ENCODE data around the gene CNTN5. TPM values are rescaled to one million over a fixed set of nuclear protein-coding genes. Genes with fewer than 3 reads are reported as not detected.

Gene CNTN5
- total RNA-seq, 1 donor from 2014 or later, result not detected

DNA sequence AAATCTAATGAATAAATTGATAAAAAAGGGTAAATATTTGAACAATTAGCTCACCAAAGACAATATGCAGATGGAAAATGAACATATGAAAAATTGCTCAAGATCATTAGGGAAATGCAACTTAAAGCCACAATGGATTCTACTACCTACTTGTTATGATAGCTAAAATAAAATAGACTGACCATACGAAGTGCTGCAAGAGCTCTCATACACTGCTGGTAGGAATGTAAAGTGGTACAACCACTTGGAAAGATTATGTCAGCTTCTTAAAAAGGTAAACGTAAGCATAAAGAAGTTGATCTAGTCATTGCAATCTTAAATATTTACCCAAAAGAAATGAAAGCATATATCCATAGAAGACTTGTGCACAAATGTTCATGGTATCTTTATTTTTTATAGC lies 1162.2 kb downstream of the CNTN5 start:
- Mint-ChIP-seq H3K4me3 (ENCODE audit: unreplicated experiment) (no peak overlapping the region), H3K36me3 (ENCODE audit: low read depth) (no peaks in the 10 kb centered on the region), H3K4me1 (ENCODE audit: low read depth) (no peaks in the 10 kb centered on the region), H3K27me3 (ENCODE audit: low read depth) (peaks cover 4% of the 10 kb centered on the region), H3K9me3 (ENCODE audit: low read depth) (peaks cover 5% of the 10 kb centered on the region), H3K27ac (ENCODE audit: unreplicated experiment) (no peak overlapping the region)
- no peak for DNase-seq (ENCODE audit: low spot score)
- TF ChIP-seq, protein P1, sequence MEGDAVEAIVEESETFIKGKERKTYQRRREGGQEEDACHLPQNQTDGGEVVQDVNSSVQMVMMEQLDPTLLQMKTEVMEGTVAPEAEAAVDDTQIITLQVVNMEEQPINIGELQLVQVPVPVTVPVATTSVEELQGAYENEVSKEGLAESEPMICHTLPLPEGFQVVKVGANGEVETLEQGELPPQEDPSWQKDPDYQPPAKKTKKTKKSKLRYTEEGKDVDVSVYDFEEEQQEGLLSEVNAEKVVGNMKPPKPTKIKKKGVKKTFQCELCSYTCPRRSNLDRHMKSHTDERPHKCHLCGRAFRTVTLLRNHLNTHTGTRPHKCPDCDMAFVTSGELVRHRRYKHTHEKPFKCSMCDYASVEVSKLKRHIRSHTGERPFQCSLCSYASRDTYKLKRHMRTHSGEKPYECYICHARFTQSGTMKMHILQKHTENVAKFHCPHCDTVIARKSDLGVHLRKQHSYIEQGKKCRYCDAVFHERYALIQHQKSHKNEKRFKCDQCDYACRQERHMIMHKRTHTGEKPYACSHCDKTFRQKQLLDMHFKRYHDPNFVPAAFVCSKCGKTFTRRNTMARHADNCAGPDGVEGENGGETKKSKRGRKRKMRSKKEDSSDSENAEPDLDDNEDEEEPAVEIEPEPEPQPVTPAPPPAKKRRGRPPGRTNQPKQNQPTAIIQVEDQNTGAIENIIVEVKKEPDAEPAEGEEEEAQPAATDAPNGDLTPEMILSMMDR (IDR thresholded peaks at IDR 0.05), result no peak

DNA sequence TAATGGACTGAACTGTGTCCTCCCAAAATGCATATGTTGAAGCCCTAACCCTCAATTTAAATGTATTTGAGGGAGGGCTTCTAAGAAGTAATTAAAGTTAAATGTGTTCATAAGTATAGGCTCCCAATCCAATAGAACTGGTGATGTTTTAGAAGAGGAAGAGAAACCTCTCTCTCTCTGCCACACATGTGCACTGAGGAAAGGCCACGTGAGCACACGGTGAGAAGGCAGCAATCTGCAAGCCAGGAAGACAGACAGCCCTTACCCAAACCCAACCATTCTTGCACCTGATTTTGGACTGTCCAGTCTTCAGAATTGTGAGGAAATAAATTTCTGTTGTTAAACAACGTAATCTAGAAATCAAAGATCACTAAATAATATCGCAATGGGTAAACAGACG lies 1164.8 kb downstream of the CNTN5 start:
- H3K4me3 Mint-ChIP-seq (ENCODE audit: unreplicated experiment), result no peak overlapping the region
- no peak for DNase-seq (ENCODE audit: low spot score)
- no peaks in the 10 kb centered on the region for H3K36me3 Mint-ChIP-seq (ENCODE audit: low read depth)
- H3K27me3 Mint-ChIP-seq (ENCODE audit: low read depth), result peaks cover 4% of the 10 kb centered on the region
- H3K27ac Mint-ChIP-seq (ENCODE audit: unreplicated experiment), result no peak overlapping the region
- H3K4me1 Mint-ChIP-seq (ENCODE audit: low read depth), result no peaks in the 10 kb centered on the region
- peaks cover 5% of the 10 kb centered on the region for H3K9me3 Mint-ChIP-seq (ENCODE audit: low read depth)
- TF ChIP-seq, protein P1 (IDR thresholded peaks at IDR 0.05), result no peak

DNA sequence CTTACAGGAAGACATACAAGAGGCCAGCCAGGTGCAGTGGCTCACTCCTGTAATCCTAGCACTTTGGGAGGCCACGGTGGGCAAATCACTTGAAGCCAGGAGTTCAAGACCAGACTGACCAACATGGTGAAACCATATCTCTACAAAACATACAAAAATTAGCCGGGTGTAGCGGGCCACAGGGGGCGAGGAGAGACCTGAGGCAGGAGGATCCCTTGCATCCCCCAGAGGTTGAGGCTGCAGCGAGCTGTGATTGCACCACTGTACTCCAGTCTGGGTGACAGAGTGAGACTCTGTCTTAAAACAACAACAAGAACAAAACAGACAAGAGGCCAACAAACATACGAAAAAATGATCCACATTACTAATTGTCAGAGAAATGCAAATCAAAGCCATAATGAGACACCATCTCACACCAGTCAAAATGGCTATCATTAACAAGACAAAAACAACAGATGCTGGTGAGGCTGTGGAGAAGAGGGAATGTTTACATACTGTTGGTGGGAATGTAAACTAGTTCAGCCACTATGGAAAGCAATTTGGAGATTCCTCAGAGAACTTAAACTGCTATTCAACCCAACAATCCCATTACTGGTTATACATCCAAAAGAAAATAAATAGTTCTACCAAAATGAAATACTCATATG lies 1167.5 kb downstream of the CNTN5 start:
- Mint-ChIP-seq H3K36me3 (ENCODE audit: low read depth) (no peaks in the 10 kb centered on the region), H3K27me3 (ENCODE audit: low read depth) (peaks cover 4% of the 10 kb centered on the region), H3K4me3 (ENCODE audit: unreplicated experiment) (no peak overlapping the region), H3K4me1 (ENCODE audit: low read depth) (no peaks in the 10 kb centered on the region), H3K27ac (ENCODE audit: unreplicated experiment) (no peak overlapping the region), H3K9me3 (ENCODE audit: low read depth) (peaks cover 5% of the 10 kb centered on the region)
- TF ChIP-seq, protein P1 (IDR thresholded peaks at IDR 0.05), result no peak
- DNase-seq (ENCODE audit: low spot score), result no peak

DNA sequence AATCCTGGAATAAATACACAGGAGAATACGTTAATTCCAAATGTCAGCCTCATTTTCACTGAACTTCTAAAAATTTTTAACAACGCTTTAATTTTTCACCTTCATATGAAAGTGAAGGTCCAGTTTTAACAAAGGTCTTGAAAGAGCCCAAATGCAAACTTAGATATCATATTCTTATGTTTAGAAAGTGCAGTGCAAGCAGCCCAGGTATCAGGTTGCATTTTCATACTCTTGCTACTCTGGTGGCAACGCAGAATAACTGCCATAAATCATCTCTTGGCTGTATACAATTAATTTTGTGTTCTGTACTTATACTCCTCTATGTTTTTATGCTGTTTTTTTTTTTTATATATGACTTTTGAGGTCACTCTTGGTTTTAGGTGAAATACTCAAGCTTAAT lies 1169.6 kb downstream of the CNTN5 start:
- Mint-ChIP-seq H3K4me3 (ENCODE audit: unreplicated experiment) (no peak overlapping the region), H3K27ac (ENCODE audit: unreplicated experiment) (no peak overlapping the region), H3K4me1 (ENCODE audit: low read depth) (no peaks in the 10 kb centered on the region), H3K27me3 (ENCODE audit: low read depth) (no peaks in the 10 kb centered on the region), H3K9me3 (ENCODE audit: low read depth) (no peaks in the 10 kb centered on the region), H3K36me3 (ENCODE audit: low read depth) (no peaks in the 10 kb centered on the region)
- TF ChIP-seq, protein P1 (IDR thresholded peaks at IDR 0.05), result no peak
- no peak for DNase-seq (ENCODE audit: low spot score)

DNA sequence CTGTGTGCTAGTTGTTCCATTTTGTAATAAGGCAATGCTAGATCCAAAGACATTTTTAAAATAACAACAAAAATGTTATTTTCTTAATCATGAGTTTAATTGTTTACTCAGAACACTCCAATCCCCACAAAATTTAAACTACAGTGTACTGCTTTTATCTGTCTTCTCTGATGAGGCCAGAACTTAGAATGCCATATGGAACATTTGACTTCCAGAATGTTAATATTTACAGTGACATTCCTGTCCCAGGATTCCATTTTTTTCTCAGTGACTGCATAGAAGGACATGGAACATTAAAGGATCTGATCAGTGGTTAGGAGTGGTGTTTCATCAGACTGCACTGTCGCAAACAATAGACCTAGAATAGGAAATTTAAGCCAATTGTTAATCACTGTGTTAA lies 1171.4 kb downstream of the CNTN5 start:
- H3K9me3 Mint-ChIP-seq (ENCODE audit: low read depth), result no peaks in the 10 kb centered on the region
- TF ChIP-seq, protein P1 (IDR thresholded peaks at IDR 0.05), result no peak
- no peak for DNase-seq (ENCODE audit: low spot score)
- no peaks in the 10 kb centered on the region for H3K4me1 Mint-ChIP-seq (ENCODE audit: low read depth)
- no peak overlapping the region for H3K4me3 Mint-ChIP-seq (ENCODE audit: unreplicated experiment)
- H3K36me3 Mint-ChIP-seq (ENCODE audit: low read depth), result no peaks in the 10 kb centered on the region
- no peaks in the 10 kb centered on the region for H3K27me3 Mint-ChIP-seq (ENCODE audit: low read depth)
- no peak overlapping the region for H3K27ac Mint-ChIP-seq (ENCODE audit: unreplicated experiment)

All from chondrocyte (in vitro differentiated cells).